OCI-LY7 (cell line): Measurements from ENCODE around the gene NEK9.

ENCODE experiments used
- CTCF ChIP-seq: fragments of 200-600 bp; sonication (generic); conservative IDR thresholded peaks from 2 replicates; pipeline ENCODE4 v1.5.1; 2014; ENCODE audit warnings: mild to moderate bottlenecking, antibody characterized with exemption, low read length, moderate library complexity, mixed read lengths
- EZH2phosphoT487 ChIP-seq: fragments of 200-600 bp; sonication (generic); IDR thresholded peaks from 2 replicates; pipeline ENCODE4 v1.6.1; 2018; ENCODE audit warnings: low read depth, borderline replicate concordance, mild to moderate bottlenecking, mixed run types, antibody characterized with exemption, low read length, moderate library complexity, mixed read lengths

DNA sequence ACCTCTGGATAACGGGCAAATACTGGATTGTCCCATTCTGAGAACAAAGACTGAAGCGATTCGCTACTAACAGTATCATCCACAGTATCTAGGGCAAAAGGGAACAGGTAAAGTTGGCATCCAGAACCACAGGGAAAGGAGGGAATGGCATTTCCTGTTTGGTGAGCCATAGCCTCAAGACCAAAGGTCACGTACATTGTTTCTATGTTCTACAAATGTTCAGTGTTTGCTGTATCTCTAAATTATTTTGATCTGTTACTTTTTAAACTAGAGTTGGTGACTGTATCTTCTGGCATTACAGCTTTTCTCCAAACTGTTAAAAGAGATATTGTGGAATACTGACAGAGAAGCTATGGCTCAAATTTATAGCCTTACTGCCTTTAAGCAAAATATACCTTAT lies 85.2 kb downstream of the NEK9 start:
- TF ChIP-seq CTCF (no peak), EZH2phosphoT487 (no peak)
